Testis (tissue), 3 donors: ENCODE measurements around the gene IRGC. TPM values are rescaled to one million over a fixed set of nuclear protein-coding genes. Genes with fewer than 3 reads are reported as not detected.
"Not testable (repeated sequence)": the region's sequence is repeated elsewhere in the genome, so short reads cannot be mapped to it uniquely, and the experiment has no call there.

Source experiments
- DNase-seq: peaks from one replicate; pipeline ENCODE4 v3.0.0-alpha.2; 2019
- H3K27ac ChIP-seq, 2 donors: fragments of 200-600 bp; sonication (generic); one replicate each; pipeline ENCODE4 v1.5.1; 2019
- H3K27me3 ChIP-seq: fragments of 200-600 bp; sonication (generic); one replicate; pipeline ENCODE4 v1.5.1; 2019
- H3K36me3 ChIP-seq: fragments of 200-600 bp; sonication (generic); one replicate; pipeline ENCODE4 v1.5.1; 2017; ENCODE audit warnings: low read depth; ENCODE audit errors: missing control alignments
- H3K4me1 ChIP-seq: fragments of 200-600 bp; sonication (generic); one replicate; pipeline ENCODE4 v1.5.1; 2019
- H3K4me3 ChIP-seq, 2 donors: fragments of 200-600 bp; sonication (generic); one replicate each; pipeline ENCODE4 v1.5.1; 2017 to 2019
- H3K9me3 ChIP-seq: fragments of 200-600 bp; sonication (generic); one replicate; pipeline ENCODE4 v1.5.1; 2017
- POLR2A ChIP-seq: fragments of 450-650 bp; IDR thresholded peaks from one replicate; pipeline ENCODE4 v1.6.1; 2017; ENCODE audit warnings: antibody characterized with exemption, mild to moderate bottlenecking, moderate library complexity
- WGBS, 2 donors: methylation state at CpG; one replicate each; pipeline ENCODE4 v1.1.5; 2018; 5-methylcytosine and 5-hydroxymethylcytosine counted together
- intact Hi-C: fragments of 100-400 bp; cut with DNase I; formaldehyde crosslinking; loops from one replicate; pipeline ENCODE4 v1.15.1; 2023; ENCODE audit warnings: low total_unique reads
- polyA plus RNA-seq: library from polyadenylated mRNA; stranded (reverse); fragments of 350-450 nt; fragmentation: Illumina TruSeq; extraction: RNeasy Lipid Tissue Mini Kit (QIAGEN cat#74804); gene quantifications from one replicate; pipeline ENCODE4 v1.2.3, GENCODE V29; 2014; ENCODE audit warnings: low read depth, low replicate concordance; ENCODE audit not compliant: insufficient read depth
- total RNA-seq, 2 donors: library from RNA; depleted of rRNA; stranded (reverse); fragments of >200 nt; gene quantifications; one replicate each; pipeline ENCODE4 v1.2.3, GENCODE V29; 2016
- TF ChIP-seq, protein P1 (sequence below), 3 experiments: fragments of 450-650 bp in 2 of 3; fragments of 200-600 bp in 1 of 3; sonication (generic) in 1 of 3; IDR thresholded peaks; one replicate each; pipeline ENCODE4 v1.5.1; 2016 to 2019; ENCODE audit warnings: antibody characterized with exemption in 3 of 3, mild to moderate bottlenecking in 2 of 3, moderate library complexity in 1 of 3

The IRGC gene
- total and polyA plus RNA-seq, 3 donors from 2014 or later: 97.4 to 218 (median 167) TPM

GRCh38 chr19:43763473-43763939 is 47.6 kb downstream of the IRGC start:
- no peak for TF ChIP-seq POLR2A
- TF ChIP-seq, protein P1, sequence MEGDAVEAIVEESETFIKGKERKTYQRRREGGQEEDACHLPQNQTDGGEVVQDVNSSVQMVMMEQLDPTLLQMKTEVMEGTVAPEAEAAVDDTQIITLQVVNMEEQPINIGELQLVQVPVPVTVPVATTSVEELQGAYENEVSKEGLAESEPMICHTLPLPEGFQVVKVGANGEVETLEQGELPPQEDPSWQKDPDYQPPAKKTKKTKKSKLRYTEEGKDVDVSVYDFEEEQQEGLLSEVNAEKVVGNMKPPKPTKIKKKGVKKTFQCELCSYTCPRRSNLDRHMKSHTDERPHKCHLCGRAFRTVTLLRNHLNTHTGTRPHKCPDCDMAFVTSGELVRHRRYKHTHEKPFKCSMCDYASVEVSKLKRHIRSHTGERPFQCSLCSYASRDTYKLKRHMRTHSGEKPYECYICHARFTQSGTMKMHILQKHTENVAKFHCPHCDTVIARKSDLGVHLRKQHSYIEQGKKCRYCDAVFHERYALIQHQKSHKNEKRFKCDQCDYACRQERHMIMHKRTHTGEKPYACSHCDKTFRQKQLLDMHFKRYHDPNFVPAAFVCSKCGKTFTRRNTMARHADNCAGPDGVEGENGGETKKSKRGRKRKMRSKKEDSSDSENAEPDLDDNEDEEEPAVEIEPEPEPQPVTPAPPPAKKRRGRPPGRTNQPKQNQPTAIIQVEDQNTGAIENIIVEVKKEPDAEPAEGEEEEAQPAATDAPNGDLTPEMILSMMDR (IDR thresholded peaks at IDR 0.05): no peak
- H3K4me3 ChIP-seq: no peak overlapping the region
- WGBS, 2 donors: 51 to 57% methylated on average over 3 of the region's 3 CpGs
- H3K36me3 ChIP-seq: no peaks in the 10 kb centered on the region
- no peaks in the 10 kb centered on the region for H3K27me3 ChIP-seq
- intact Hi-C loops: loop anchor here (10.0 kb wide), 1 partner anchor 89 kb away; the partner anchor contains the start of gene PLAUR
- no peak overlapping the region for H3K27ac ChIP-seq
- no peaks in the 10 kb centered on the region for H3K9me3 ChIP-seq
- DNase-seq: no peak
- H3K4me1 ChIP-seq: no peaks in the 10 kb centered on the region

GRCh38 chr19:43764684-43765083 is 48.8 kb downstream of the IRGC start:
- H3K4me1 ChIP-seq, H3K4me3 ChIP-seq, H3K27ac ChIP-seq, H3K36me3 ChIP-seq, DNase-seq, H3K9me3 ChIP-seq, H3K27me3 ChIP-seq: not testable (repeated sequence)
- intact Hi-C loops: loop anchor here (10.0 kb wide), 1 partner anchor 90 kb away; the partner anchor contains the start of gene PLAUR
- WGBS, 2 donors: 76 to 82% methylated on average over 7 to 8 of the region's 8 CpGs

DNA sequence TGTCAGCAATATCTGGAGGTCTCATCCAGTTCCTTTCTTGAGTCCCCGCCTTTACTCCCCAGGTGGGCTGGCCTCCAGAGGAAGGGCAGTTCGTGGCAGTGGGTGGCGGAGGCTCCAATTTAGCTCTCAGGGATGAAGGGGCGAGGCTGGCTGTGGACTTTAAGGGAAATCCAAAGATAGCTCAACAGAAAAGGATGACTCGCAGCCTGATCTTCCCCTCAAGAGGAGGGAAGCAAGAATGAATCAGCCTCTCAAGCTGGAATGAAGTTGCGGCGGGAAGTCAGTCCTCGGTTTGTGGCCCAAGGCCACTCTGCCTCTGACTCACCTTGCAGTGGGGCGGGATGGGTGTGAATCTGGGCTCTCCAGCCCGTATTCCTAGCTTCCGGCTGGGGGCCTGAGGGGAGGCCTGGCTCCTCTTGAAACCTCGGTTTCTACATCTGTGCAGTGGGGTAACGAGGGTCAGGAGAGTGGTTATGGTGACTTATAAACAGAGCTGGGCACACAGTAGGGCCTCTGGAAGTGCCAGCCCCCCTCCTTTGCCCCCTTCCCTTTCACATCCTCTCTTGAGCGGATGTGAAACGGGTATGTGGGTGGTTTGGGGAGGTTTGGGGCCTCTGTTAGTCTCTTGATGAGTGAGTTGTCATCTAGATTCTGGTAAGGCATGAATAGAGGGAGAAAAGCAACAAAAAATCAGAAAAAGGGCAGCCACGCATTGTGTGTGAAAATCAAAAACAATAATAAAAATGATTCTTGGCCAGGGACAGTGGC is 49.4 kb downstream of the IRGC start:
- intact Hi-C loops: loop anchor here (10.0 kb wide), 1 partner anchor 90 kb away; the partner anchor contains the start of gene PLAUR
- no peaks in the 10 kb centered on the region for H3K4me1 ChIP-seq
- DNase-seq: no peak
- H3K27me3 ChIP-seq: no peaks in the 10 kb centered on the region
- H3K27ac ChIP-seq: no peak overlapping the region
- WGBS, 2 donors: 59 to 61% methylated on average over 16 of the region's 16 CpGs
- no peak overlapping the region for H3K4me3 ChIP-seq
- H3K9me3 ChIP-seq: no peaks in the 10 kb centered on the region
- TF ChIP-seq POLR2A: no peak
- TF ChIP-seq, protein P1 (IDR thresholded peaks at IDR 0.05): no peak
- H3K36me3 ChIP-seq: no peaks in the 10 kb centered on the region

DNA sequence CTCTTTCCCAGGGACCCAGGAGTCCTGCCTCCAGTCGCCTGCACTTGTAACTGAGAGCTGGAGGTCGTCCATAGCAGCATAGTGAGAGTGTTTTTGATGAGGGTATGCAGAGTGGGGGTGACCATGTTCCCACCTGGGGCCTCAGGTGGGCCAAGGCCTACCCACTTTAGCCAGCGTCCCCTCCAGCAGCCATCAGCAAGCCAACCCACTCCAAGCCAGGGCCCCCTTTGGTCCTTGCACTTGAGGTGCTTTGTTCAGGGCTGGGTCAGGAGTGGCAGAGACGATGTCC is 50.8 kb downstream of the IRGC start:
- Histone ChIP-seq H3K27me3 (no peaks in the 10 kb centered on the region), H3K4me1 (no peaks in the 10 kb centered on the region), H3K9me3 (no peaks in the 10 kb centered on the region), H3K36me3 (no peaks in the 10 kb centered on the region), H3K4me3 (no peak overlapping the region), H3K27ac (no peak overlapping the region)
- intact Hi-C loops: loop anchor here (10.0 kb wide), 1 partner anchor 92 kb away; the partner anchor contains the start of gene PLAUR
- no peak for TF ChIP-seq POLR2A
- TF ChIP-seq, protein P1 (IDR thresholded peaks at IDR 0.05): no peak
- no peak for DNase-seq
- 76 to 81% methylated on average over 2 to 4 of the region's 4 CpGs for WGBS, 2 donors

- intact Hi-C loops: loop anchor here (10.0 kb wide), 1 partner anchor 93 kb away; the partner anchor contains the start of gene PLAUR
- Histone ChIP-seq H3K27me3 (no peaks in the 10 kb centered on the region), H3K4me3 (no peak overlapping the region), H3K9me3 (no peaks in the 10 kb centered on the region), H3K27ac (no peak overlapping the region), H3K36me3 (no peaks in the 10 kb centered on the region), H3K4me1 (no peaks in the 10 kb centered on the region)
- TF ChIP-seq, protein P1 (IDR thresholded peaks at IDR 0.05): no peak
- no peak for TF ChIP-seq POLR2A
- 82 to 87% methylated on average over 3 to 7 of the region's 7 CpGs for WGBS, 2 donors
- no peak for DNase-seq
Observed at GRCh38 chr19:43767316-43767715, 51.4 kb downstream of the IRGC start.
